Measurements from ENCODE around the gene ARSG.
"Not testable (repeated sequence)": the region's sequence is repeated elsewhere in the genome, so short reads cannot be mapped to it uniquely, and the experiment has no call there.

Gene ARSG

DNA sequence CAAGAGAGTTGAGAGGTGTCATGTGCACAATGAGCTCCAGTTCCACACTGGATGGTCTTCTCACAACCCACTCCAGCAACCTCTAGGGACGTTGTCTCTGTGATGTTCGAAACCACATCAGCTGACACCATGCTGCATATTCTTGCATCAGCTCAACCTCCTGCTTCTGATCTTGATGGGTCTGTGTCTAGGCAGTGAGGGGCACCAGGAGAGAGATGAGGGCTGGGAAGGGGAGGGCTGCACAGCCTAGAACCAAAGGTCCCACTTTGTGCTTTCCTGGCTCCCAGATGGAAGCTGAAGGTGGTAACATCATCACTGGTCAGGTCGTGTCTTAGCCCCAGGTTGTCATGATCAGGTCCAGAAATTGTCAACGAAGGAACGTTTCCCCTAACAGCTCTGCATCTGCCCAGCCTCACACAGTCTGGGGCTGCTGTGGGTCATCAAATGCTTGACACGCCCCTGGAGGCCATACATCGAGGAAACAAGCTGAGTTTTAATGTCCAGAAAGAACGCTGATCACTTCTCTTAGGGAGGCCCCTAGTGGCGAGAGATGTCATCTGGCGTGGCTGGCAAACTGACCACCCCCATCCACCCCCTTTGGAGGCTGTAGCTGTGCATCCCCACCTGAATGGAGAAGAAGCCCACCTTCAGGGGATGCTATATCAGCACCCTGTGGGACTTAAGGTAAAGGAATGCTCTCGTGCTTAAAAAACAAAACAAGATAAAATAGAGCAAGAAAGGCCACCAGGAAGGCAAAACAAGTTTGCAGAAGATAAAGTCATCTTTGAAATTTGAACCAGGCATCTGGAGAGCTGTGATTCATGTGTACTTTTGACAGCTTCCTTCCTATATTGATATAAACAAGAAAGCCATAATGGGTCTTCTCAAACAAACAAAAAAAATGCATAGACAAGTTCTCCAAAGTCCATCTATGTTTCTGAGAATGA is 107.7 kb downstream of the ARSG start:
- peak; percentile 82 for DNase-seq (ENCODE audit: low spot score)

DNA sequence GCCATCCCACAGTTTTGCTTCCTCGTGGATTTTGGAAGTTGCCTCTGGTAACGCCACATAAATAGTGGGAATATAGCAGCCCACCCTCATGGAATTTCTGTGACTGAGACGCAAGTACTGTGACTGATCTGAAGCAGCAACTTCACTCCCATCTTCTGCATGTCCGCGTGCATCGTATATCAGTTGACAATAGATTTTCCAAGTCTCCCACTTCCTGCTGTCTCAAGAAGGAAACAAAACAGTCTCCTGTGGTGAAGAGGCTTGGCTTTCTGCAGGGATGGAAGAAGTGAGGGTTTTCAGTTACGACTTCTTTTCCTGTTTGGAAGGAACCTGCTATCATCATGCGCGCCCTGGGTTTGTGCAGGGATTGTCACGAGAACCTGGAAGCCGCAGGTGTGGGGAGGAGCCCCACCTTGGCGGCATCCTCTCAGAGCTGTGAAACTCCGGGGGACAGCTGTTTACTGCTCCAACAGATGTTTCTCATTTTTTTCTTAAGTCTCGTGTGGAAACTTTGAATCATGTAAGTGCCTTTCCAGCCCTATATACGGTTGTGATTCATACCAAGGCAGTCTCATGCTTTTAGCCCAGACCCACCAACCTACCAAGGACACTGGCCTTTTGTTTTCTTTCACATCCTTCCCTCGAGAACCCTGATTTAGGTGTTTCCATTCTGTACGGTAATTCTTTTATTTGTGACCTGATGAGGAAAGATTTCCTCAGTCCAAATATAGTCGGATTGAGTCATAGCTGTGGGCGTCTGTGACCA is 108.5 kb downstream of the ARSG start:
- DNase-seq (ENCODE audit: low spot score): peak; percentile 21

DNA sequence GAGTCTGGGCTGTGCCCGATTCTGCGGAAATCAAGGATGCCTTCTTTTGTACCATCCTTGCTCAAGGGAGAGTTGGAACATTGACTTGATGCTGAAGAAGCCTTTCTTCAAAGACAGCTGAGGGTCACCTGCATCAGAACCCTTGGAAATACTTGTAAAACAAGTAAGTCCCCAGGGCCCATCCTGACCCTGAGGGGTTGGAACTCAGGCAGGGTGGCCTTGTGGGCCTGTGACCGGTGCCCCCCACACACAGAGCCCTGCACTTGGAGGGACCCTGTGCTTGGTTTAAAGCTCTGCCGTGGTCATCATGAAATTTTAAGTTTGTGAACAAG is 109.1 kb downstream of the ARSG start:
- no peak for DNase-seq (ENCODE audit: low spot score)

GRCh38 chr17:68401288-68401687 is 110.0 kb downstream of the ARSG start:
- no peak for DNase-seq (ENCODE audit: low spot score)

GRCh38 chr17:68403122-68403521 is 111.8 kb downstream of the ARSG start:
- no peak for DNase-seq (ENCODE audit: low spot score)

DNA sequence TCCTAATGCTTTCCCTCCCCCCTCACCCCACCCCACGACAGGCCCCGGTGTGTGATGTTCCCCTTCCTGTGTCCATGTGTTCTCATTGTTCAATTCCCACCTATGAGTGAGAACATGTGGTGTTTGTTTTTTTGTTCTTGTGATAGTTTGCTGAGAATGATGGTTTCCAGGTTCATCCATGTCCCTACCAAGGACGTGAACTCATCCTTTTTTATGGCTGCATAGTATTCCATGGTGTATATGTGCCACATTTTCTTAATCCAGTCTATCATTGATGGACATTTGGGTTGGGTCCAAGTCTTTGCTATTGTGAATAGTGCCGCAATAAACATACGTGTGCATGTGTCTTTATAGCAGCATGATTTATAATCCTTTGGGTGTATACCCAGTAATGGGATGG is 112.5 kb downstream of the ARSG start:
- not testable (repeated sequence) for DNase-seq (ENCODE audit: low spot score)

GRCh38 chr17:68407656-68408055 is 116.4 kb downstream of the ARSG start:
- not testable (repeated sequence) for DNase-seq (ENCODE audit: low spot score)

DNA sequence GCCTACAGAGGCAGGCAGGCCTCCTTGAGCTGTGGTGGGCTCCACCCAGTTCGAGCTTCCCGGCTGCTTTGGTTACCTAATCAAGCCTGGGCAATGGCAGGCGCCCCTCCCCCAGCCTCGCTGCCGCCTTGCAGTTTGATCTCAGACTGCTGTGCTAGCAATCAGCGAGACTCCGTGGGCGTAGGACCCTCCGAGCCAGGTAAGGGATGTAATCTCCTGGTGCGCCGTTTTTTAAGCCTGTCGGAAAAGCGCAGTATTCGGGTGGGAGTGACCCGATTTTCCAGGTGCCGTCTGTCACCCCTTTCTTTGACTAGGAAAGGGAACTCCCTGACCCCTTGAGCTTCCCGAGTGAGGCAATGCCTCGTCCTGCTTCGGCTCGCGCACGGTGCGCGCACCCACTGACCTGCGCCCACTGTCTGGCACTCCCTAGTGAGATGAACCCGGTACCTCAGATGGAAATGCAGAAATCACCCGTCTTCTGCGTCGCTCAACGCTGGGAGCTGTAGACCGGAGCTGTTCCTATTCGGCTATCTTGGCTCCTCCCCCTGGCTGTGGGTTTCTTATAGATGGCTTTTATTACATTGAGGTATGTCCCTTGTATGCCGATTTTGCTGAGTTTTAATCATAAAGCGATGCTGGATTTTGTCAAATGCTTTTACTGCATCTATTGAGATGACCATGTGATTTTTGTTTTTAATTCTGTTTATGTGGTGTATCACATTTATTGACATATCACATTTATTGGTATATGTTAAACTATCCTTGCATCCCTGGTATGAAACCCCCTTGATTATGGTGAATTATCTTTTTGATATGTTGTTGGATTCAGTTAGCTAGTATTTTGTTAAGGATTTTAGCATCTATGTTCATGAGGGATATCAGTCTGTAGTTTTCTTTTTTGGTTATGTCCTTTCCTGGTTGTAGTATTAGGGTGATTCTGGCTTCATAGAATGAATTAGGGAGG is 122.6 kb downstream of the ARSG start:
- DNase-seq (ENCODE audit: low spot score): not testable (repeated sequence)

DNA sequence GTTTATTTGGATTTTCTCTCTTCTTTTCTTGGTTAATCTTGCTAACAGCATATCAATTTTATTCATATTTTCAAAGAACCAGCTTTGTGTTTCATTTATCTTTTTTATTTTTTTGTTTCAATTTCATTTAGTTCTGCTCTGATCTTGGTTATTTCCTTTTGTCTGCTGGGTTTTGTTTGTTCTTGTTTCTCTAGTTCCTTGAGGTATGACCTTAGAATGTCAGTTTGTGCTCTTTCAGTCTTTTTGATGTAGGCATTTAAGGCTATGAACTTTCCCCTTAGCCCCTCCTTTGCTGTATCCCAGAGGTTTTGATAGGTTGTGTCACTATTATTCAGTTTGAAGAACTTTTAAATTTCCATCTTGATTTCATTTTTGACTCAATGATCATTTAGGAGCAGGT is 123.6 kb downstream of the ARSG start:
- DNase-seq (ENCODE audit: low spot score): not testable (repeated sequence)

GRCh38 chr17:68417317-68417716 is 126.0 kb downstream of the ARSG start:
- no peak for DNase-seq (ENCODE audit: low spot score)

DNA sequence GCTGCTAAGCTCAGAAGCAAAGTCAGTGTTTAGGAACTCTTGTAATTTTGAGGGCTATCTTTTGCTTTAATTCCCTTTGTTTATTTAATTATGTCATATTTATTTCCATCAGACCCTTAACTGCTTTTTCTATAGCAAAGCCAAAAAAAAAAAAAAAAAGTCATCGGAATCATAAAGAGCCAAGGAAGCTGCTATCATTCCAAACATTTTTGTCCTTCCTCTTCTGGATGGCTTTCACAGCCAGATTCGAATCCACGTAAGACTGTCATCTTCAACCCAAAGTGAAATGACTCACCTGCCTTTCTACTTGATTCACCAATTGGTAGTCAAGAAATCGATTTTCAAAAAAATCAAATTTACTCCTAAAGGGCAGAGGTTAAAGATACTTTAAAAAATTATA is 127.6 kb downstream of the ARSG start:
- no peak for DNase-seq (ENCODE audit: low spot score)

DNA sequence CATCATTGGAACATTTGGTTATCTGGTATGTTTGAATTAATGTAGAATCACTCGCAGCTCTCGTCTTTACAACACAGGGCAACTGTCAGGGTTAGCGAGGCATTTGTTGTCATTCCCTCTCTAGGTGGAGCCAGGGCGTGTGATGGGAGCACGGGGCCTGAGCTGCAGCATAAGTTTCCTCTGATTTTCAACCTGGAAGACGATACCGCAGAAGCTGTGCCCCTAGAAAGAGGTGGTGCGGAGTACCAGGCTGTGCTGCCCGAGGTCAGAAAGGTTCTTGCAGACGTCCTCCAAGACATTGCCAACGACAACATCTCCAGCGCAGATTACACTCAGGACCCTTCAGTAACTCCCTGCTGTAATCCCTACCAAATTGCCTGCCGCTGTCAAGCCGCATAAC is 128.8 kb downstream of the ARSG start:
- DNase-seq (ENCODE audit: low spot score): no peak

- no peak for DNase-seq (ENCODE audit: low spot score)
Measured at GRCh38 chr17:68421486-68421885, 130.2 kb downstream of the ARSG start.

- DNase-seq (ENCODE audit: low spot score): no peak
Measured at GRCh38 chr17:68422821-68423220, 131.5 kb downstream of the ARSG start.

DNA sequence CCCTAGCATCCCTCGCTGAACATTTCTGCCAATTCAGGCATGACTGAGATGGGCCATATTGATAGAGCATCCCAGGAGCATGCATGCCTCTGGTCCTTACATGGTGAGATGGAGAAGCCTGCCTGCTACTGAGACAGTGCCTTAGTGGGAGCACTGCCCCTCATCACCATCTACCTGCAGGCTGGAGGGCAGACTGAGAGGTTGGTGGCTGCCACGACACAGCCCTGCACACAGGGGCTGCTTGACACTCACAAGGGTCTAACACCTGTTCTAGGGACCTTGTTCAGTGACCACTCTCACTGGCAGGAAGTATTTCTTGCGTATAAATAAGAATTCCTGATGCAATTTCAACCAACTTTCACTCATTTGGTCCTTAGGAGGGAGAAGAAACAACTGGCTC is 132.0 kb downstream of the ARSG start:
- no peak for DNase-seq (ENCODE audit: low spot score)

DNA sequence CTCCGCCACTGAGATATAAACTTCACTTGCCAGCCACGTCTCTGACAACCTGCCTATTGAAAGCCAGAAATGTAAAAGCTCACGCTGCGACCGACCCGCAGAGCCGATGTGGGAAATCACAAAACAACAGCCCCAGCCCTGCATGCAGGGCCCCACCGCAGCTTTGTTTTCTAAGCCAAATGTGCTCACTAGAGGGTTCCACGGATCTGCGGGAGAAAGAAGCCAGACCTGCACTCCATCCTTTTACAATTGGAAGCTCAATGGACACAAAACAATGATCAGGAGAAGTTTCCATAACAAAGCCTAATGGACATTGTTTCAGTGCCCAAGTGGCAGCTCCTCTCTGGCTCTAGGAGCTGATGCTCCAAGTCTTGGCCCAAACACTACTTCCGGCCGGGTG is 132.9 kb downstream of the ARSG start:
- DNase-seq (ENCODE audit: low spot score): no peak

DNA sequence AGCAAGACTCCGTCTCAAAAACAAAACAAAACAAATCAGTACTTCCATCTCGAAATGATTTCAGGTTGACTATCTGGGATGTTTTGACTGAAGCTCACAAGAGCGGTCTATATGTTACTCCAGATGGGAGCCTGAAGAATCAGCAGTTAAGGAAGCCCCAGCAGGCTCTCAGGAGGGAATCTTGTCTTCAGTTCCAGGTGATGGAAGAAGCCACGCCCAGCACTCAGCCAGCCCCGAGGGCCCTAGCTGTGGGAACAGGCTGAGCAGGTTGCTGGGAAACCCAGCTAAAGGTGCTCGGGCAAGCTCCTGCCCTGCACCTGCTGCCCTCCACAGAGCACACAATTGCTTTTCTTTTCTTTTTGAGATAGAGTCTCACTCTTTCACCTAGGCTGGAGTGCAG is 133.6 kb downstream of the ARSG start:
- no peak for DNase-seq (ENCODE audit: low spot score)

GRCh38 chr17:68425979-68426378 is 134.7 kb downstream of the ARSG start:
- no peak for DNase-seq (ENCODE audit: low spot score)

GRCh38 chr17:68427575-68427974 is 136.3 kb downstream of the ARSG start:
- DNase-seq (ENCODE audit: low spot score): no peak

DNA sequence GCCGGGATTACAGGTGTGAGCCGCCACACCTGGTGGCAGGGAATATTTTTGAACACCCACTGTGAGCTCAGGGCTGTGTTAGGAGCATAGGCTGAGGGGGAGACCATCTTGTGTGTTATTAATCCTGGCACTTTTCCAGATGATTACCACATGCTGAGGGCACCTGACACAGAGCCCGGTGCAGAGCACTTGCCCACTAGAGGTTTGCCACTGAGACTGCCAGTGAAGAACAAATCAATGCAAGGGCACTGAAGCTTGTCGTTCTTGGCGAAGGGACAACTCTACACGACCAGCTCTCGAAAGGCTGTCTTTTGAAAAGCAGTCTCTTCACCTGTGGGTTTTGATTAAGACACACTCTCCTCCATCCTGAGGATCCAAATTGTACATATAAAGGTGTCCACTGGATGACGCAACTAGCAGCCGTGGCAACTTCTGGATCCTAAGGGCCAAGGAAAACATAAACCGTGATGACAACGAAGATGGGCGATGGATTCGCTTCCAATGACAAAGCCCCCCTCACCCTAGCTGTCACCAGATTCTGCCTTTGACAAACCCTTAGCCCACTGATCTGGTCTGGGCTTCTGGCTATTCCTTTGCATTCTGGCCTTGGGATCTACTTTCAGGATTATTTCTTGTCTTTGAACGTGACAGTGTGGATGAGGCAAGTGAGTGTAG is 137.3 kb downstream of the ARSG start:
- DNase-seq (ENCODE audit: low spot score): no peak

DNA sequence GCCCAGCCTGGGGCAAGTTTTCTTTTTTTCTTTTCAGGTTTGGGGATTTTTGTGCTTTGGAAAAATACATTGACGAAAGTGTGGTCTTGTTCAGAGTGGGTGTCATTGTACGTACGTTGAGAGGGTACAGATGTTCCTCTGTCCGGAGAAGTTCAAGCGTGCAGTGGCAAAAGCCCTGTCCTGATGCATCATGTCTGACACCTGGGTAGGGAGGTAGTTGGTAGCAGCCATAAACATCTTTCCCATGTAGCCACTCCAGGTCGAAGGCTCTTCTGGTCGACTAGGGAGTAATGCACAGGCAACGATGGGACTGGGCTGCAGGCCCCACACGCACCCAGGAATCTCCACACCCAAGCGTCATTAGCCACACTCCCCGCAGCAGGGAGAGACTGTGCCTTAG is 138.6 kb downstream of the ARSG start:
- DNase-seq (ENCODE audit: low spot score): no peak

All from RKO (cell line).